Left renal pelvis (tissue), 4 donors: ENCODE data around the gene RAPSN. TPM values are rescaled to one million over a fixed set of nuclear protein-coding genes. Genes with fewer than 3 reads are reported as not detected.

Experiments
- DNase-seq, 4 donors: peaks; one replicate each; pipeline ENCODE4 v3.0.0-alpha.2; 2013; ENCODE audit warnings: low read depth in 4 of 4, low spot score in 3 of 4
- polyA plus RNA-seq, 4 donors: library from polyadenylated mRNA; unstranded; fragments of 120-200 nt; gene quantifications; one replicate each; pipeline ENCODE4 v1.2.1, GENCODE V29; 2013; ENCODE audit not compliant: insufficient read length in 4 of 4

The RAPSN gene
- polyA plus RNA-seq, 4 donors: 0.17 to 0.26 TPM; not detected in 2

DNA sequence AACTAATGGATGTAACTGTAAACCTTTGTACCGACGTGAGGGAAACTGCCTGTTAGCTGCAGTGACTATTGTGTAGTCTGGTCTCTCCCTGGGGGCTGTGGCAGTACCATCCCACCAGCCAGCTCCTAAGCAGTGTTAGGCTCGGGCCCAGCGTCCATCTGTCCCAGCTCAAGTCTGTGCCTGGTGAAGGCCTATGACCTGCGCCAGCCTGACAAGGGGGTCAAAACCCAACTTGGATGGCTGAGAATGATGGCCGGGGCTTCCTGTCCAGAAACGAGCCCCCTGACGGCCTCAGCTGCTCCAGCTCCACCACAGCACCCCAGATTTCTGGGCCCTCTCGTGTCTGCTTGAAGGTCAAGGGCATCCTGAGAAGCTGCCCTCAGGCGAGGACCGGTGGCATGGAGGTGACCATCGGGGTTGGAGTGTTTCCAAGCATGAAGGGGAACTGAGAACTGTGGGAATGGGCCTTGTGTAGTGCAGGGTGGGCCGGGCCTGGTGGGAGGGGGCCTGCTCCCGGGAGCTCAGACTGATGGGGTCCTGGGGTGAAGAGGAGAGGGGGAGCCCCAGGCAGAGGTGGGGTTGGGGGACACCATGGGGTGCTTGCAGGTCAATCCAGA, 56.3 kb downstream of the RAPSN start:
- no peak for DNase-seq

- no peak for DNase-seq
Measured at GRCh38 chr11:47391711-47392432, 57.1 kb downstream of the RAPSN start.

GRCh38 chr11:47391077-47391583, 57.8 kb downstream of the RAPSN start:
- DNase-seq: no peak

DNA sequence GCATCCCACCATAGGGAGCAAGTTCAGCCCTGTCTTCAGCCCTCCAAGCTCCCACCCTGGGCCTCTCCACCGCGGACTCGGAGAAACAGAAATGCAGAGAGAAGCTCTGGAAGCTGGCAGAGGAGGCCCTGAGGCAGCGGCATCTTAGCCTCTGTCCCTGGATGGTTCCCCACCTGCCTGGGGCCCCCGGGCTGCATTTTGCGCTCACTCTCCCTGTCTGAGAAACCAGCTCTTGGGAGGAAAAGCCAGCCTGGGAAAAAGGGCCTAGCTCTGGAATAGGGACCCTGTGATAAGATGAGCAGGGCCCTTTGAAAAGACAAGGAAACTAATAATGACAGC, 58.5 kb downstream of the RAPSN start:
- DNase-seq: no peak

- DNase-seq: no peak
Measured at GRCh38 chr11:47389577-47390421, 59.1 kb downstream of the RAPSN start.

DNA sequence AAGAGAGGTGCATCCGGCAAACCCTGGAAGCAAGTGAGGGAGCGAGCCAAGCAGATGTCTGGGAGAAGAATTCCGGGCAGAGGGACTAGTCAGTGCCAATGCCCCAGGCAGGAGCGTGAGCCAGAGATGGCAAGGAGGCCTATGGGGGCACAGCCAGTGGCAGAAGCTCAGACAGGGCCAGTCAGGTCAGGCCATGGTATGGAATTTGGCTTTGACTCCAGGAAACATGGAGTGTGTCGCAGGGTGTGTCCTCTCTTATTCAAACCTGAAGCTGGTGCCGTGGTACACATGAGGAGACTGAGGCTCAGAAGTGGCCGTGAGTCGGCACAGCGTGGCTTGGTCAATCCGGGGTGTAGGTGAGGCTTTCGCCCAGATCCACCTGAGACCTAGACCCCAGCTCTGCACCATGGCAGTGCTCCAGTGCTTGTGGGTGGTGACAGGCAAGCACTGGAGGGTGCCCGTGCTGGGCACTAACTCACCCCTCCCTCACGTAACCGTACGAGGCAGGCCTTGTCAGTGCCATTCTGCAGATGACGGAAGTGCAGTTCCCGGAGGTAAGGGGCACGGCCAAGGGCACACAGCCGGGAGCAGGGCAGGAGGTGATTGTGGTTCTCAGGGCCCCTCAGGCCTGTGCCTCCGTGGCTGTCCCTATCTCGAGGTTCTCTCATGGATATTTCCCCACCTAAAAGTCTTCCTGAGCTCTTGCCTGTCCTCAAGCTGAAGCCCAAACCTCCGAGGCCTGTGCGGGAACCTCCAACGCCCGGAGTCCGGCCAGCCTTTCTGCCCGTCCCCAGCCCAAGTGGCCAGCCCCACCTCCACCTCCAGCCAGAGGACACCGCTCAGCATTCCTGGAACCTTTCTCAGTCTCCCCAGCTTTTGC, 60.0 kb downstream of the RAPSN start:
- DNase-seq: no peak

- no peak for DNase-seq
Measured at GRCh38 chr11:47387944-47388696, 60.8 kb downstream of the RAPSN start.

Other genes starting within 250 kb of the RAPSN start
- 10 to 100 TPM; 17.1 to 29.2 (median 20.5) TPM for gene DDB2, start 234.2 kb downstream of the RAPSN start, polyA plus RNA-seq
- gene ACP2, start 200.3 kb downstream of the RAPSN start, polyA plus RNA-seq: 10 to 100 TPM; 42.4 to 60.6 (median 45.9) TPM
- 10 to 100 TPM; 32.5 to 47.5 (median 36.5) TPM for gene NR1H3, start 191.1 kb downstream of the RAPSN start, polyA plus RNA-seq
- 10 to 100 TPM; 36.9 to 53.8 (median 39.4) TPM for gene MADD, start 179.0 kb downstream of the RAPSN start, polyA plus RNA-seq
- gene MYBPC3, start 96.4 kb downstream of the RAPSN start, polyA plus RNA-seq: under 1 TPM in 3 of 4 donors, not detected in 1; 0.03 to 0.14 (median 0.07) TPM
- gene SPI1, start 70.6 kb downstream of the RAPSN start, polyA plus RNA-seq: 1 to 10 TPM; 3.4 to 7.8 (median 4.4) TPM
- gene SLC39A13, start 40.5 kb downstream of the RAPSN start, polyA plus RNA-seq: 10 to 100 TPM; 42.6 to 72.0 (median 45.5) TPM
- gene PSMC3, start 22.7 kb downstream of the RAPSN start, polyA plus RNA-seq: 100 to 1,000 TPM; 108 to 161 (median 148) TPM
- 100 to 1,000 TPM in 2 of 4 donors, 10 to 100 TPM in 2; 76.5 to 122 (median 106) TPM for gene CELF1, start 104.0 kb upstream of the RAPSN start, polyA plus RNA-seq
- gene PTPMT1, start 116.5 kb upstream of the RAPSN start, polyA plus RNA-seq: 10 to 100 TPM; 36.7 to 57.6 (median 51.7) TPM
- gene KBTBD4, start 129.8 kb upstream of the RAPSN start, polyA plus RNA-seq: 10 to 100 TPM; 21.2 to 26.5 (median 25.0) TPM
- 100 to 1,000 TPM in 3 of 4 donors, 10 to 100 TPM in 1; 80.5 to 151 (median 147) TPM for gene NDUFS3, start 129.9 kb upstream of the RAPSN start, polyA plus RNA-seq
- 1 to 10 TPM in 1 of 4 donors, under 1 TPM in 3; 0.11 to 4.0 (median 0.37) TPM for gene FAM180B, start 137.5 kb upstream of the RAPSN start, polyA plus RNA-seq
- 10 to 100 TPM in 2 of 4 donors, 1 to 10 TPM in 2; 6.1 to 12.8 (median 9.5) TPM for gene C1QTNF4, start 145.3 kb upstream of the RAPSN start, polyA plus RNA-seq
- gene MTCH2, start 193.4 kb upstream of the RAPSN start, polyA plus RNA-seq: 100 to 1,000 TPM in 3 of 4 donors, 10 to 100 TPM in 1; 50.1 to 123 (median 110) TPM